Skin of body (tissue), 2 donors: ENCODE results near the gene C1orf210. TPM values are rescaled to one million over a fixed set of nuclear protein-coding genes. Genes with fewer than 3 reads are reported as not detected.

Experiments used
- DNase-seq: peaks from one replicate; lab custom pipeline; 2025; lab: John Stamatoyannopoulos, UW
- total RNA-seq: library from RNA; depleted of rRNA; stranded (reverse); fragments of >200 nt; gene quantifications from one replicate; pipeline ENCODE4 v1.2.3, GENCODE V29; 2014

C1orf210 gene
- 0.99 TPM for total RNA-seq

- no peak for DNase-seq
These were observed at the start of gene C1orf210 for GRCh38 chr1:43285269-43285990. Gene C1orf210, minus strand, starts transcription at chr1:43285581. Its CDS starts 2,311 bp downstream, at chr1:43283270.

- no peak for DNase-seq
These were observed 49.2 kb upstream of the C1orf210 start for GRCh38 chr1:43334453-43335205.

- DNase-seq, result no peak
These were observed 46.3 kb upstream of the C1orf210 start for GRCh38 chr1:43331688-43332087.

GRCh38 chr1:43329995-43330751 is 44.8 kb upstream of the C1orf210 start:
- DNase-seq, result no peak

- DNase-seq, result peak; percentile 2
These were observed 42.3 kb upstream of the C1orf210 start for GRCh38 chr1:43327549-43328292.

- DNase-seq, result no peak
These were observed 40.0 kb upstream of the C1orf210 start for GRCh38 chr1:43325381-43325780.

GRCh38 chr1:43324810-43325209 is 39.4 kb upstream of the C1orf210 start:
- DNase-seq, result no peak

GRCh38 chr1:43322506-43322905 is 37.1 kb upstream of the C1orf210 start:
- no peak for DNase-seq

GRCh38 chr1:43321331-43321891 is 36.0 kb upstream of the C1orf210 start:
- no peak for DNase-seq

- DNase-seq, result no peak
These were observed 34.4 kb upstream of the C1orf210 start for GRCh38 chr1:43319766-43320165.

- no peak for DNase-seq
These were observed 33.9 kb upstream of the C1orf210 start for GRCh38 chr1:43319288-43319687.

- DNase-seq, result no peak
These were observed 33.5 kb upstream of the C1orf210 start for GRCh38 chr1:43318831-43319230.

- no peak for DNase-seq
These were observed 32.6 kb upstream of the C1orf210 start for GRCh38 chr1:43317817-43318471.

- DNase-seq, result no peak
These were observed 31.5 kb upstream of the C1orf210 start for GRCh38 chr1:43316738-43317520.

GRCh38 chr1:43315963-43316737 is 30.8 kb upstream of the C1orf210 start:
- DNase-seq, result no peak

- DNase-seq, result no peak
These were observed 30.1 kb upstream of the C1orf210 start for GRCh38 chr1:43315481-43315880.

- DNase-seq, result no peak
These were observed 28.9 kb upstream of the C1orf210 start for GRCh38 chr1:43314233-43314632.

GRCh38 chr1:43313771-43314170 is 28.4 kb upstream of the C1orf210 start:
- DNase-seq, result no peak
